ENCODE measurements around the gene ADAMTS18. TPM values are rescaled to one million over a fixed set of nuclear protein-coding genes. Genes with fewer than 3 reads are reported as not detected.
"Not testable (repeated sequence)": the region's sequence is repeated elsewhere in the genome, so short reads cannot be mapped to it uniquely, and the experiment has no call there.

ADAMTS18 gene
- total RNA-seq, 2 experiments from 2014 or later = not detected

DNA sequence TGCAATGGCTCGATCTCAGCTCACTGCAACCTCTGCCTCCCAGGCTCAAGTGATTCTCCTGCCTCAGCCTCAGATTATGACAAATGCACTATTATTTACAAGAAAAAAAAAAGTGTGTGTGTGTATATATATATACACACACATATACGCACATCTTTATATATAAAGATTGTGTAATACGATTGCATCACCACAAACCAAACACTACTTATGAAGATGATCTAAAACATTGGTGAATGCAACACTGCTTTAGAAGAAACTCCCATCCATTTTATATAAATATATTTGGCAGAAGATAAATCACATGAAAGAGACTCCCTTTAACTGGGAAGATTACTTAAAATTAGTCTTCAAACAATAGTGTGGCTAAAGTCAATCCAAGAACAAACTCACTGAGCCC lies 138.9 kb downstream of the ADAMTS18 start:
- ATAC-seq (no peak), DNase-seq (no peak)
- Mint-ChIP-seq H3K36me3 (no peaks in the 10 kb centered on the region), H3K27ac (no peak overlapping the region), H3K4me1 (no peaks in the 10 kb centered on the region), H3K4me3 (no peak overlapping the region), H3K9me3 (ENCODE audit: low read depth) (no peaks in the 10 kb centered on the region), H3K27me3 (peaks cover 3% of the 10 kb centered on the region)
- CTCF ChIA-PET = no interaction called here

DNA sequence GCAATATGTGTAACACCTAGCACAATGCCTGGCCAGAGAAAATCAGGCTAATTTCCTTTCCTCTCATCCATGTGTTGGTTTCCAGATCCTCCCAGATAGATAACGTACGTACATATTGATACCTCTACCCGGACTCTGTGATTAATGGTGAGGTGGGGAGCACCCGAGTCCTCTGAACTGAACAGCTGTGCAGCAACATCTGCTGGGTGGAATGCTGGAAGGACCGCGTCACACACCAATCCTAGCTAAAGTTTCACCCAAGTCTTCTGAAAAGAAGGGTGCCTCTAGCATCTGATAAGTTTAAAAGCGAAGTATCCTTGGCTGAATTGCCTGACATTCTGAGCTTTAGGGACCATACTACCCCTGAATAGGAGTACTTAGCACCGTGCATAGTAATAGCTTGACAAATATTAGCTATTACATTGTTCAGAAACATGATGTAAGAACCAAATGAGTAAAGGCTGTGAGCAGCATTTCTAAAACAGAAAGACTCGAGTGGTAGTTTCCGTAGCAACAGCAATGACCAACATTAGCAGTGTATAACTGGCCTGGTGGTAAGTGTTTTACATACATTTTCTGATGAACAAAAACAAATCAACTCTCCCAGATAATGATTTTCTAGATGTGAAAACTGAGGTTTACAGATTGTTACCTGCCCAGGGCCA lies 144.3 kb downstream of the ADAMTS18 start:
- Mint-ChIP-seq H3K27me3 (no peaks in the 10 kb centered on the region), H3K4me3 (no peak overlapping the region), H3K9me3 (ENCODE audit: low read depth) (no peaks in the 10 kb centered on the region), H3K27ac (no peak overlapping the region), H3K4me1 (no peaks in the 10 kb centered on the region), H3K36me3 (no peaks in the 10 kb centered on the region)
- CTCF ChIA-PET = no interaction called here
- ATAC-seq = no peak
- no peak for DNase-seq

DNA sequence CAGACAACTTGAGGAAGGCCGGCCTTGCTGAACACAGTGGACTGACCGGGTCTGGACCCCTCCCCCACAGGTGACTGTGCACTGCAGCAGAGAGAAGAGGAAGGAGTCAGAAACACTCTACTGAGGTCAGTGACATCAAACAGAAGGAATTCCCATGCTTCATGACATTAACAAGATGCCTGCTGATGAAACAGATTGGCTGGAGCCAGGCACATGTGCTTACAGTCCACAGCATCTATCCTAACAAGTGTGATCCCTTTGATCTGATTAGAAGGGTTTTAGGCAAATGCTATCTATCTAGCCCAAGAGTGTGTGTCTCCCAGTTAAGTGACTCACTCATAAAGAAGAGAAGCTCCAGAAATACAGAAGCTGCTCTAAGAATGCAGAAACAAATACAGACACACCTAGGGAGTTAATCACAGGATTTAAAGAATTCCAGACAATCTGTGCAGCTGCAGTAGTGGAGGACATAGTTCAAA lies 145.5 kb downstream of the ADAMTS18 start:
- Mint-ChIP-seq H3K4me1 (no peaks in the 10 kb centered on the region), H3K27ac (no peak overlapping the region), H3K27me3 (no peaks in the 10 kb centered on the region), H3K9me3 (ENCODE audit: low read depth) (no peaks in the 10 kb centered on the region), H3K4me3 (no peak overlapping the region), H3K36me3 (no peaks in the 10 kb centered on the region)
- ATAC-seq = no peak
- DNase-seq = no peak
- CTCF ChIA-PET = no interaction called here

DNA sequence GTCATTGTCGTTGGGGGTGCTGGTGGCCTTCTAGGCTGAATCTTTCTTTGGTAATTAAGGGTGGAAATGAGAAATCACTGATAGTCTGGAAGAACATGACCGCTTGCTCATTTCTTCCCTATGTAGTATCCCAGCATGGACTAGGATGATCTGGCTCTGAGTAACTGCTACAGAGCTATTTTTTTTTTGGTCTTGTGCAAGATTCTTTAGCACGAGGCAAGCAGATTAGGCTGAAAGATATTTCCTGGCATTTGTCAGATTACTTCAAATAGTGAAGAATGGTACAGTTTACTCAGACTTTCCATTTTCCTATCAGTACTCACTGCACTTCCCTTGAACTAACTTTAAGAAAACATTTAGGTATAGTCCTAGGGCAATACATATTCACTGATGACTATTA lies 146.6 kb downstream of the ADAMTS18 start:
- no peaks in the 10 kb centered on the region for H3K9me3 Mint-ChIP-seq (ENCODE audit: low read depth)
- CTCF ChIA-PET = no interaction called here
- DNase-seq = no peak
- H3K4me3 Mint-ChIP-seq = no peak overlapping the region
- H3K27ac Mint-ChIP-seq = no peak overlapping the region
- H3K27me3 Mint-ChIP-seq = no peaks in the 10 kb centered on the region
- no peaks in the 10 kb centered on the region for H3K4me1 Mint-ChIP-seq
- no peaks in the 10 kb centered on the region for H3K36me3 Mint-ChIP-seq
- ATAC-seq = no peak

DNA sequence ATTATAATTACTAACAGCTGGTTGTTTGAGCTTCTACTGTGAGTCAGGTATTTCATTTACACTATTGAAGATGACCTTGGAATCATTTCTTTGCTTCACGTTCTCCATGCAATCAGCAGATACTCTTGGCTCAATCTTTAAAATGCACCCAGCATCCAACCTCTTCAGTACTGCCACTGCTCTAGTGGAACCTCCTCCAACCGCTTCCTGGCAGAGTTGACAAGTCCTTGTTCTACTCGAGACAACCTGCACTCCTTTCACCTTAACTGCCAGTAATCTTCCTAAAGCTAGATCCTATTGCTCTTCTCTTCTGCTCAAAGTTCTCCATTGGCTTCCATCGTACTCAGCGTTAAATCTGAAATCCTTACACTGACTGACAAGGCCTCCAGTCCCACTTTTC lies 149.2 kb downstream of the ADAMTS18 start:
- ATAC-seq (no peak), DNase-seq (no peak)
- Mint-ChIP-seq H3K4me1 (no peaks in the 10 kb centered on the region), H3K36me3 (no peaks in the 10 kb centered on the region), H3K27me3 (no peaks in the 10 kb centered on the region), H3K27ac (no peak overlapping the region), H3K9me3 (ENCODE audit: low read depth) (no peaks in the 10 kb centered on the region), H3K4me3 (no peak overlapping the region)
- CTCF ChIA-PET = no interaction called here

DNA sequence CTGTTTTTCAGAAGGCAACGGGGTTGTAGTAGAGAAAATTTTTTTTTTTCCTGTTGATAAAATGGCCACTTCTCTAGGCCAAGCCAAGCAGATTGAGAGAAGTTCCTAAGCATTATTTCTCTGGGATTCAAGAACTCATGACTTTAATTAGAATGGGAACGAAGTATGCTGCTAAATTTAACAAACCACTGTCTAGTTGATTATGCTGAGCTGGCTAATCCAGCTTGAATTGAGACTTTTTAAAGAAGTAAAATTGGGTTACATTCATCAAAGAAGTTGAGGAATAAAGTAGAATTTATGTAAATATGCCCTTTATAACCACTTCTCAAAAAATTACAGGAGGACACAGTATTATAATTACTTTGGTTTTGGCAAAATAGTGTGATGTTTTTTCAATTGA lies 152.5 kb downstream of the ADAMTS18 start:
- Mint-ChIP-seq H3K9me3 (ENCODE audit: low read depth) (no peaks in the 10 kb centered on the region), H3K4me3 (no peak overlapping the region), H3K4me1 (no peaks in the 10 kb centered on the region), H3K27ac (no peak overlapping the region), H3K27me3 (no peaks in the 10 kb centered on the region), H3K36me3 (no peaks in the 10 kb centered on the region)
- CTCF ChIA-PET = no interaction called here
- no peak for DNase-seq
- no peak for ATAC-seq

DNA sequence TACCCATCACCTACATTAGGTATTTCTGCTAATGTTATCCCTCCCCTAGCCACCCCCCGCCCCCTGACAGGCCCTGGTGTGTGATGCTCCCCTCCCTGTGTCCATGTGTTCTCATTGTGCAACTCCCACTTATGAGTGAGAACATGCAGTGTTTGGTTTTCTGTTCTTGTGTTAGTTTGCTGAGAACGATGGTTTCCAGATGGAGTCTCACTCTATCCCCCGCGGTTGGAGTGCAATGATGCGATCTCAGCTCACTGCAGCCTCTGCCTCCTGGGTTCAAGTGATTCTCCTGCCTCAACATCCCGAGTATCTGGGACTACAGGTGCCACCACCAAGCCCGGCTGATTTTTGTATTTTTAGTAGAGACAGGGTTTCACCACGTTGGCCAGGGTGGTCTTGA lies 155.5 kb downstream of the ADAMTS18 start:
- CTCF ChIA-PET; H3K27me3 Mint-ChIP-seq; H3K4me3 Mint-ChIP-seq; H3K4me1 Mint-ChIP-seq; ATAC-seq; DNase-seq; H3K36me3 Mint-ChIP-seq; H3K9me3 Mint-ChIP-seq (ENCODE audit: low read depth); H3K27ac Mint-ChIP-seq: not testable (repeated sequence)

DNA sequence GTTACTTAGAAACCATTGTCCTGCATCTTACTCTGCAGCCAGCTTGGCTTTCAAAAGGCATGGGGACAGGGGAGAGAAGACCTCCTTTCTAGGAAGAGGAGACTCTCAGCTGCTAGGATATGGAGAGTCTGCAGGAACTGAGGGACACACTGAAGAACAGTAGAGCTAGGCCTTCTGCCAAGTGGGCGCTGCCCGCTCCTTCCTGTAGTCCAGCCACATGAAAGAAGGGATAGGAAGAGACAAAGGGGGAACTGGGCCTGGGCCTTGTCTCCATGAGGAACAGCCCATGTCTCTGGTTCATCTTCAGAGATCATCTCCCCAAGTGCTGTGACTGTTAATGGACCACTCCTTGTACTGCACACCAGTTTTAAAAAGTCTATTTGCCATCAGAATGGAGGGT lies 157.3 kb downstream of the ADAMTS18 start:
- CTCF ChIA-PET = no interaction called here
- Mint-ChIP-seq H3K4me1 (no peaks in the 10 kb centered on the region), H3K36me3 (no peaks in the 10 kb centered on the region), H3K27me3 (peaks cover 6% of the 10 kb centered on the region), H3K4me3 (no peak overlapping the region), H3K9me3 (ENCODE audit: low read depth) (no peaks in the 10 kb centered on the region), H3K27ac (no peak overlapping the region)
- ATAC-seq (no peak), DNase-seq (no peak)

DNA sequence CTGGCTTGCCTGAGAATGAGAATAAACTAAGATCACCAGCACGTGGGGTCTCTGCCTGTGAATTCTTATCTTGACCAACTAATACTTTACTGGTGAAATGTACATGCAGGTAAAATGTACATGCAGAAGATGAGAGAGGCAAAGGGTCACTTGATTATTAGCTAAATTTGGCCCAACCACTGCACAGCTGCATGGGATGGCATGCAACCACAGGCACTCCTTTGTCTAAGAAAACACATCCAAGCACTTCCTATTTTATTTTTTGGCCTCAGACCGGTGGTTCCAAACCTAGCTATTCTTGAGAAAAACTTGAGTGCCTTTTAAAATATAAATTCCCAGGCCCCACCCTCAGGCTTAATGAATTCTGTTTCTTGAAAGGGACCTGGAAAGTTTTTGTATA lies 157.7 kb downstream of the ADAMTS18 start:
- CTCF ChIA-PET = no interaction called here
- DNase-seq (no peak), ATAC-seq (no peak)
- Mint-ChIP-seq H3K4me3 (no peak overlapping the region), H3K27ac (no peak overlapping the region), H3K36me3 (no peaks in the 10 kb centered on the region), H3K27me3 (peaks cover 6% of the 10 kb centered on the region), H3K9me3 (ENCODE audit: low read depth) (no peaks in the 10 kb centered on the region), H3K4me1 (no peaks in the 10 kb centered on the region)

DNA sequence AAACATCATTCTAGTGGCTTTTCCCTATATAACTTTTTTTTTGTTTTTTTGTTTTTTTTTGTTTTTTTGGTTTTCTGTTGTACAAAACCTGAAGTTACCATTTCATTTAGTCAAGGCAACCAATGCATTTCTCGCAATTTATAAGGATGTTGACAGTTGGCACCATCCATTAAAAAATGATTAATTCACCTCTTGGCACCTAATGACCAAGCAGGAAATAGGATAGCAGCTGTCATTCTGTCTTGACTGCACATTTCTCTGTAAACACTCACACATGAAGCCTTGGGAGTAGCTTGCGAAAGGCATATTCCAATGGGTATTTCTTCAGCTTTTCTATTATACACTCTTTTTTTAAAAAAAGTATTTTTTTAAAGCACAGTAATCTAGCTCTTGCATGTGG lies 158.2 kb downstream of the ADAMTS18 start:
- Mint-ChIP-seq H3K36me3 (no peaks in the 10 kb centered on the region), H3K27me3 (peaks cover 6% of the 10 kb centered on the region), H3K9me3 (ENCODE audit: low read depth) (no peaks in the 10 kb centered on the region), H3K4me3 (no peak overlapping the region), H3K27ac (no peak overlapping the region), H3K4me1 (no peaks in the 10 kb centered on the region)
- CTCF ChIA-PET = no interaction called here
- DNase-seq (no peak), ATAC-seq (no peak)

DNA sequence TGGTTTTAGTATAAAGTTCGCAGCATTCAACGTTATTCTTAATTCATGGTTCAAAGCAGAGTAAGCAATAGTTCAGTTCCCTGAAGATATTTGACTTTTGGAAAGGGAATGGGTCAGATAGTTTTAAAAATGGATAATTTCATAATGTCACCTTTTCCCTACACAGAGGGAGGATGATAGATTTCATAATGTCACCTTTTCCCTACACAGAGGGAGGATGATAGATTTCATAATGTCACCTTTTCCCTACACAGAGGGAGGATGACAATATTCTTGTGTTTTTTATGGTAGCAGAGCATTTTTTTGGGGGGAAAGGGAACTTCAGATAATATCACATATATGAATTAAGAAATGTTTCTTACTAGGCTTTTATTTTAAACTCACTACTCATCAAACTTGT lies 159.5 kb downstream of the ADAMTS18 start:
- H3K4me1 Mint-ChIP-seq; H3K27me3 Mint-ChIP-seq; H3K4me3 Mint-ChIP-seq; DNase-seq; H3K9me3 Mint-ChIP-seq (ENCODE audit: low read depth); CTCF ChIA-PET; H3K27ac Mint-ChIP-seq; ATAC-seq; H3K36me3 Mint-ChIP-seq: not testable (repeated sequence)

DNA sequence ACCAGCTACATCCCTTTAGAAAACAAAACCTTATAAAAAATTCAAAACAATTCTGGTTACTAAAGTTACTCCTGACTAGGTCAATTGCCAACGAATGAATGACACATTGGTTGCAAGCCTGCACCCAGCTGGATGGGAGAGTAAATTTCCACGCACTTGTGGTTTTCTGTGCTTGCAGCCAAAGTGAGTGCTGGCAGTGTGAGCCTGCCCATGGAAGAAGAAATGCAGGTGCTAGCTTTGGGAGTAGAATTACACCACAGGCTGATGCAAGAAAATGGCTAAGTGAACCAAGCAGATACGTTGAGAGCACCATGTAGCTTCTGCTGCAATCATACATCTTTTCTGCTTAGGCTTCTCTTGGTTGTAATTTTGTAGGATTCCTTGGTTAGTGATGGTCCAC lies 161.0 kb downstream of the ADAMTS18 start:
- Mint-ChIP-seq H3K27me3 (peaks cover 6% of the 10 kb centered on the region), H3K36me3 (no peaks in the 10 kb centered on the region), H3K4me3 (no peak overlapping the region), H3K4me1 (no peaks in the 10 kb centered on the region), H3K27ac (no peak overlapping the region), H3K9me3 (ENCODE audit: low read depth) (no peaks in the 10 kb centered on the region)
- CTCF ChIA-PET = no interaction called here
- no peak for ATAC-seq
- no peak for DNase-seq

DNA sequence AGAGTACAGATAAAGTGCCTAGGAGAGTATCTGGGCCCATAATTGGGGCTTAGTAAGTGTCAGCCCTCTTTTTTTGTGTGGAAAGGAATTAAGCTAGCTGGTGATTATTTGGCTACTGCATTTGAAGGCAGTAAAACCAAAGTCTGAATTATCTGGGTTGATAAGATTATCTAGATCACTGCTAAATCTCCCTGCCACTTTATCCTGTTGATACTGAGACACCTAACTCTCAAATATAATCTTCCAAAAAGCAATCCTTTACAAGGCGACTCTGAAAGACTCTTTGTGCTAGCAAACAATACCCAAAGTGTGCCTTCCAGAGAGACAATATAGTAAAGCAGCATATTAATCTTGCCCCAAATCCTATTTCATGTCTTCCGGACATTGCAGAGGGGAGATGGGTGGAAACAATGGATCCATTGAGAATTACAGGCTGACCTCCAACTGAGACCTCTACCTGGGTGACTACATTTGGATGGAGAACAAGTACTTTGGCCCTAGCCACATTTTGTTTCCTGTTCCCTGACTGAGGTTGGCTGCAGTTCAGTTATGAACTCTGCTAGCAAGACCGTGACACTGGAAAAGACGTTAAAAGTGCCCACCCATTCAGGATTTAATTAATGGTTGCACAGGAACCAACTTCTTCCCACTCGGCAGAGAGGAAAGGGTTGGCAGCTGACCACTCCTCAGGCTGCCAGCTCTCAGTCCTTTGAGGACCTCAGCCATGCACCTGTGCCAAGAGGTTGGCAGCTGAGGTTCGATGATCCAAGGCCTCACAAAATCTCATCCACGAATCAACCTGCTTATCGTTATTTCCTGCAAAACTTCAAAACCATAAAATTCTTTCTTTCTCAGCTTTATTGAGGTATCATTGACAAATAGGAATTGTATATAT lies 163.1 kb downstream of the ADAMTS18 start:
- no peaks in the 10 kb centered on the region for H3K4me1 Mint-ChIP-seq
- H3K9me3 Mint-ChIP-seq (ENCODE audit: low read depth) = no peaks in the 10 kb centered on the region
- H3K27me3 Mint-ChIP-seq = peaks cover 10% of the 10 kb centered on the region
- no peak overlapping the region for H3K27ac Mint-ChIP-seq
- H3K4me3 Mint-ChIP-seq = no peak overlapping the region
- DNase-seq = no peak
- H3K36me3 Mint-ChIP-seq = no peaks in the 10 kb centered on the region
- ATAC-seq = no peak
- CTCF ChIA-PET = no interaction called here

DNA sequence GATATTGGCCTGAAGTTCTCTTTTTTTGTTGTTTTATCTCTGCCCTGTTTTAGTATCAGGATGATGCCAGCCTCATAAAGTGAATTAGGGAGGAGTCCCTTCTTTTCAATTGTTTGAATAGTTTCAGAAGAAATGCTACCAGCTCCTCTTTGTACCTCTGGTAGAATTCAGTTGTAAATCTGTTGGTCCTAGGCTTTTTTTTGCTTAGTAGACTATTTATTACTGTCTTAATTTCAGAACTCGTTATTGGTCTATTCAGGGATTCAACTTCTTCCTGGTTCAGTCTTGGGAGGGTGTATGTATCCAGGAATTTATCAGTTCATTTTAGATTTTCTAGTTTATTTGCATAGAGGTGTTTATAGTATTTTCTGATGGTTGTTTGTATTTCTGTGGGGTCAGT lies 168.6 kb downstream of the ADAMTS18 start:
- H3K4me3 Mint-ChIP-seq; H3K36me3 Mint-ChIP-seq; H3K9me3 Mint-ChIP-seq (ENCODE audit: low read depth); H3K27ac Mint-ChIP-seq; CTCF ChIA-PET; DNase-seq; ATAC-seq; H3K4me1 Mint-ChIP-seq: not testable (repeated sequence)
- peaks cover 13% of the 10 kb centered on the region for H3K27me3 Mint-ChIP-seq

Measured in activated CD8-positive, alpha-beta memory T cell treated with anti-CD3 and anti-CD28 coated beads, Interleukin-2, amount 10 ng/mL, durations not matched to agents 7 days and 5 days (primary cell).